Measurements from ENCODE around the gene PKD2L1.

- TF ChIP-seq CTCF (conservative IDR thresholded peaks at IDR 0.05; ENCODE audit: low read depth, low read length) (peak; percentile 76), EZH2 (IDR thresholded peaks at IDR 0.05; ENCODE audit: borderline replicate concordance, low read depth, low read length, poor library complexity, severe bottlenecking) (no peak)
These were observed 26.2 kb downstream of the PKD2L1 start for GRCh38 chr10:100303724-100304319.
